ENCODE data around the gene KSR2. TPM values are rescaled to one million over a fixed set of nuclear protein-coding genes. Genes with fewer than 3 reads are reported as not detected.

KSR2 gene
- total RNA-seq, 1 donor from 2014 or later, result 1.4 TPM

- no peaks in the 10 kb centered on the region for H3K4me1 ChIP-seq
- no peaks in the 10 kb centered on the region for H3K9me3 ChIP-seq
- no peak overlapping the region for H3K27ac ChIP-seq
- H3K36me3 ChIP-seq, result no peaks in the 10 kb centered on the region
- no peak overlapping the region for H3K4me3 ChIP-seq
- TF ChIP-seq CTCF (IDR thresholded peaks at IDR 0.05), result no peak
- intact Hi-C loops (cut with DNase I), result no loop called here
- peaks cover 25% of the 10 kb centered on the region for H3K27me3 ChIP-seq
- DNase-seq (no peak), ATAC-seq (no peak)
Measured at GRCh38 chr12:117967043-117967442, 1.7 kb downstream of the KSR2 start.

DNA sequence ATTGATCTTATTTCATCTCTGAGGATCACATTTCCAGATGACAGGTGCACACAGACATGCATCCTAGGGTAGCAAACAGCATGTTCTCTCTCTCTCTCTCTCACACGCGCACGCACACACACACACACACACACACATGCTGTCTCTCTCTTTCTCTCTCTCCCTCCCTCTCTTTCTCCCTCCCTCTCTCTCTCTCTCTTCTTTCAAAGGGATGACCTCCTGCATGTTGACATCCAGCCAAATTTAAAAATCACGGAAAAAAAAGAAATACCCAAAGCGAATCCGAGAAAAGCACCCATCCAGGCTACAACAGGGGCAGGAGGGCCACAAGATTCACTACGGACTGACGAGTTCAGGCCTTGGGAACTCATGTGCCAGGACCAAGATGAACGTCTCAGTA, 2.3 kb downstream of the KSR2 start:
- ATAC-seq (no peak), DNase-seq (no peak)
- H3K27ac ChIP-seq, result no peak overlapping the region
- H3K27me3 ChIP-seq, result peaks cover 25% of the 10 kb centered on the region
- no peak for TF ChIP-seq CTCF (IDR thresholded peaks at IDR 0.05)
- no peaks in the 10 kb centered on the region for H3K36me3 ChIP-seq
- intact Hi-C loops (cut with DNase I), result no loop called here
- no peaks in the 10 kb centered on the region for H3K4me1 ChIP-seq
- no peaks in the 10 kb centered on the region for H3K9me3 ChIP-seq
- H3K4me3 ChIP-seq, result no peak overlapping the region

DNA sequence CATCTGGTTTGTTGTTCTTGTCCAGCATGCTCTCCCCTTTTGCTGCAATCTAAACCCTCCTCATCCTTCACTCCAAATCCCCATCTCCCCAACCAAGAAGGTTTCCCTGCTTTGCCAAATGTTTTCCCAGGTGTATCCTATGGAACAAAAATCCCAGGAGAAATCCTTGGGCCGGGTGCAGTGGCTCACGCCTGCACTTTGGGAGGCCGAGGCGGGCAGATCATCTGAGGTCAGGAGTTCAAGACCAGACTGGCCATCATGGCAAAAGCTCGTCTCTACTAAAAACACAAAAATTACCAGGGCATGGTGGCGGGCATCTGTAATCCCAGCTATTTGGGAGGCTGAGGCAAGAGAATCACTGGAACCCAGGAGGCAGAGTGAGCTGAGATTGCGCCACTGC, 5.0 kb downstream of the KSR2 start:
- Histone ChIP-seq H3K27me3 (peaks cover 8% of the 10 kb centered on the region), H3K9me3 (no peaks in the 10 kb centered on the region), H3K27ac (no peak overlapping the region), H3K36me3 (no peaks in the 10 kb centered on the region), H3K4me3 (no peak overlapping the region), H3K4me1 (no peaks in the 10 kb centered on the region)
- TF ChIP-seq CTCF (IDR thresholded peaks at IDR 0.05), result no peak
- ATAC-seq (no peak), DNase-seq (no peak)
- intact Hi-C loops (cut with DNase I), result no loop called here

DNA sequence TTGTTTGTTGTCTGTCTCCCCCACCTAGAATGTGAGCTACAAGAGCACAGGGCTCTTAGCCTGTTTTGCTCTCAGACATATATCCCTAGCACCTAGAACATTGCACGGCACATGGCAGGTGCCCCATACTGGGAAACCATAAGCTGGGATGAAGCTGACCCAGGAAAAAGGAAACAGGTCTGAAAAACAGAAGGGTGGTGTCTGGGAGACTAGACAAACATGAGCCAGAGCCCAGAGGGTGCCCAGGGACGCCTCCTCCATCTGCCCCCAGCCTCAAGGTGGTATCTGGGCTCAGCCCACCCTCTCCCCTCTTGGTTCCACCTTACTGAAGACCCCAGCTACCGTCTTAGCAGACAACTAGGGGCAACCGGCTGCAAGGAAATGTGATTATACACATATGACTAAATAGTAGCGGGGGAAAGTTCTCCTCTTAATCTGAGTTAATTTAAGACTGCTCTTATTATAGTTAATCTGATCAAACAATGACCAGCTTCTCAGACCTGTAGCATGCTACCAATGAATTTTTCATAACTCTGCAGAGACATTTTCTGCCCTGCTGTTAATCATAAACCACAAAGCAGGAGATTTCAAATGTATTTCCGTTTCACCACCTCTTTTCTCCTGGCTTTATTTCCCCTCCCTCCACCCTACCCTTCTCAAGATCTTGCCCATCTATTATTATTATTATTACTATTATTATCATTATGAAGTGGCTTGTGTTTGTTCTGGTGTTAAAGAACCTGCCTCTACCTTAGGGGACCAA, 31.9 kb downstream of the KSR2 start:
- H3K36me3 ChIP-seq, result no peaks in the 10 kb centered on the region
- DNase-seq, result no peak
- TF ChIP-seq CTCF (IDR thresholded peaks at IDR 0.05), result no peak
- H3K9me3 ChIP-seq, result no peaks in the 10 kb centered on the region
- no peaks in the 10 kb centered on the region for H3K4me1 ChIP-seq
- ATAC-seq, result no peak
- no peak overlapping the region for H3K27ac ChIP-seq
- H3K27me3 ChIP-seq, result no peaks in the 10 kb centered on the region
- H3K4me3 ChIP-seq, result no peak overlapping the region
- intact Hi-C loops (cut with DNase I), result no loop called here

- Histone ChIP-seq H3K36me3 (no peaks in the 10 kb centered on the region), H3K4me1 (no peaks in the 10 kb centered on the region), H3K27me3 (no peaks in the 10 kb centered on the region), H3K9me3 (no peaks in the 10 kb centered on the region), H3K4me3 (no peak overlapping the region), H3K27ac (no peak overlapping the region)
- no peak for TF ChIP-seq CTCF (IDR thresholded peaks at IDR 0.05)
- ATAC-seq (no peak), DNase-seq (no peak)
- intact Hi-C loops (cut with DNase I), result no loop called here
Measured at GRCh38 chr12:117933545-117933944, 35.2 kb downstream of the KSR2 start.

Measured in upper lobe of right lung (tissue), 1 donor.